ENCODE measurements around the gene TNF. TPM values are rescaled to one million over a fixed set of nuclear protein-coding genes. Genes with fewer than 3 reads are reported as not detected.

Gene TNF
- total RNA-seq, 2 experiments from 2014 or later = 46.5 to 47.1 TPM

Other genes starting within 250 kb of the TNF start
- gene HLA-B, start 218.4 kb upstream of the TNF start, total RNA-seq = 1,000 to 10,000 TPM; 4,654 to 4,702 TPM
- gene MICA, start 172.0 kb upstream of the TNF start, total RNA-seq = 10 to 100 TPM; 10.5 to 10.8 TPM
- 10 to 100 TPM; 54.2 to 55.7 TPM for gene MICB, start 77.4 kb upstream of the TNF start, total RNA-seq
- not detected for gene MCCD1, start 46.6 kb upstream of the TNF start, total RNA-seq
- 100 to 1,000 TPM; 420 to 442 TPM for gene DDX39B, start 33.6 kb upstream of the TNF start, total RNA-seq
- 1 to 10 TPM; 3.6 to 3.7 TPM for gene ATP6V1G2, start 29.0 kb upstream of the TNF start, total RNA-seq
- 10 to 100 TPM; 15.8 to 16.0 TPM for gene NFKBIL1, start 28.0 kb upstream of the TNF start, total RNA-seq
- 10 to 100 TPM; 20.9 to 27.0 TPM for gene LTA, start 3.3 kb upstream of the TNF start, total RNA-seq
- gene LTB, start 6.9 kb downstream of the TNF start, total RNA-seq = 100 to 1,000 TPM; 585 to 747 TPM
- 10 to 100 TPM; 33.3 to 36.8 TPM for gene LST1, start 10.7 kb downstream of the TNF start, total RNA-seq
- 10 to 100 TPM; 20.0 to 23.8 TPM for gene NCR3, start 17.4 kb downstream of the TNF start, total RNA-seq
- 10 to 100 TPM; 48.0 to 54.2 TPM for gene AIF1, start 39.7 kb downstream of the TNF start, total RNA-seq
- gene PRRC2A, start 45.1 kb downstream of the TNF start, total RNA-seq = 100 to 1,000 TPM; 240 to 246 TPM
- 100 to 1,000 TPM; 268 to 286 TPM for gene BAG6, start 77.1 kb downstream of the TNF start, total RNA-seq
- gene APOM, start 80.3 kb downstream of the TNF start, total RNA-seq = 1 to 10 TPM; 3.9 to 4.5 TPM
- 10 to 100 TPM; 20.2 to 20.9 TPM for gene C6orf47, start 85.2 kb downstream of the TNF start, total RNA-seq
- gene GPANK1, start 89.4 kb downstream of the TNF start, total RNA-seq = 10 to 100 TPM; 34.4 to 42.9 TPM
- gene CSNK2B, start 90.5 kb downstream of the TNF start, total RNA-seq = 100 to 1,000 TPM; 218 to 273 TPM
- 10 to 100 TPM; 26.0 to 27.4 TPM for gene LY6G5B, start 94.4 kb downstream of the TNF start, total RNA-seq
- 1 to 10 TPM; 1.7 to 2.1 TPM for gene LY6G5C, start 105.5 kb downstream of the TNF start, total RNA-seq
- gene ABHD16A, start 127.8 kb downstream of the TNF start, total RNA-seq = 10 to 100 TPM; 47.2 to 54.1 TPM
- gene LY6G6F, start 131.3 kb downstream of the TNF start, total RNA-seq = not detected
- not detected for gene LY6G6D, start 139.8 kb downstream of the TNF start, total RNA-seq
- not detected for gene LY6G6C, start 146.2 kb downstream of the TNF start, total RNA-seq
- under 1 TPM; 0.15 to 0.19 TPM for gene MPIG6B, start 147.8 kb downstream of the TNF start, total RNA-seq
- 10 to 100 TPM; 13.3 to 15.4 TPM for gene DDAH2, start 153.7 kb downstream of the TNF start, total RNA-seq
- gene CLIC1, start 161.0 kb downstream of the TNF start, total RNA-seq = 100 to 1,000 TPM; 525 to 561 TPM
- gene MSH5, start 164.4 kb downstream of the TNF start, total RNA-seq = 10 to 100 TPM; 56.1 to 58.0 TPM
- gene SAPCD1, start 187.1 kb downstream of the TNF start, total RNA-seq = 10 to 100 TPM in 1 of 2 experiments, 1 to 10 TPM in 1; 9.8 to 12.0 TPM
- gene VWA7, start 201.8 kb downstream of the TNF start, total RNA-seq = 1 to 10 TPM; 5.2 to 5.4 TPM
- gene VARS1, start 220.2 kb downstream of the TNF start, total RNA-seq = 100 to 1,000 TPM in 1 of 2 experiments, 10 to 100 TPM in 1; 85.0 to 100 TPM
- gene LSM2, start 231.4 kb downstream of the TNF start, total RNA-seq = 100 to 1,000 TPM; 103 to 109 TPM
- gene HSPA1L, start 239.7 kb downstream of the TNF start, total RNA-seq = 1 to 10 TPM; 3.3 to 3.5 TPM
- gene HSPA1A, start 240.0 kb downstream of the TNF start, total RNA-seq = 10 to 100 TPM; 89.8 to 92.7 TPM

Measured in activated CD4-positive, alpha-beta T cell treated with anti-CD3 and anti-CD28 coated beads, Interleukin-2, amount 10 ng/mL, durations not matched to agents 7 days and 5 days (primary cell).